ENCODE data around the gene PRCD. TPM values are rescaled to one million over a fixed set of nuclear protein-coding genes. Genes with fewer than 3 reads are reported as not detected.
A peak's percentile ranks its signal among the peaks of the same experiment; 100 is the strongest.

Gene PRCD
- total and polyA plus RNA-seq, 8 donors = 0.55 to 7.3 (median 1.1) TPM

DNA sequence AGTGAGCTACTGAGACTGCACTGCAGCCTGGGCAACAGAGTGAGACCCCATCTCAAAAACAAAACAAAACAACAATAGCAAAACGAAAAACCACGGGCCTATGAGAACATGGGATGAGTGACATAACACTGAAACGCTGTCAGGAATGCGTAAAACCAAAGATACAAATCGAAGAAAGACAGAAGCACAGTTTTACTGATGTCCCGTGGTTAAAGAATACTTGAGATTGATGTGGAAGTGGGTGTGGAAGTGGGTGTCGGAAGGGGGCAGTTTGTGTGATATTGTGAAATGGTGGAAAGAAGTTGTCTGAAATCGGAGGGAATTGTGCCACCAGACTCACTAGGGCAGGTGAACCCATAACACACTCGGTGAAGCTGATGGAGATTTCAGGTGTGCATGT, 36.3 kb downstream of the PRCD start:
- 81 to 89% methylated on average over 9 of the region's 9 CpGs for WGBS, 2 donors
- no peaks in the 10 kb centered on the region for H3K27me3 ChIP-seq
- FAIRE-seq = no peak

GRCh38 chr17:76577876-76578275, 38.0 kb downstream of the PRCD start:
- Histone ChIP-seq H3K36me3 (no peaks in the 10 kb centered on the region), H3K27ac (no peak overlapping the region), H3K9me3 (no peaks in the 10 kb centered on the region), H3K4me1 (no peaks in the 10 kb centered on the region), H3K27me3 (no peaks in the 10 kb centered on the region), H3K4me3 (no peak overlapping the region)
- TF ChIP-seq, protein P1, sequence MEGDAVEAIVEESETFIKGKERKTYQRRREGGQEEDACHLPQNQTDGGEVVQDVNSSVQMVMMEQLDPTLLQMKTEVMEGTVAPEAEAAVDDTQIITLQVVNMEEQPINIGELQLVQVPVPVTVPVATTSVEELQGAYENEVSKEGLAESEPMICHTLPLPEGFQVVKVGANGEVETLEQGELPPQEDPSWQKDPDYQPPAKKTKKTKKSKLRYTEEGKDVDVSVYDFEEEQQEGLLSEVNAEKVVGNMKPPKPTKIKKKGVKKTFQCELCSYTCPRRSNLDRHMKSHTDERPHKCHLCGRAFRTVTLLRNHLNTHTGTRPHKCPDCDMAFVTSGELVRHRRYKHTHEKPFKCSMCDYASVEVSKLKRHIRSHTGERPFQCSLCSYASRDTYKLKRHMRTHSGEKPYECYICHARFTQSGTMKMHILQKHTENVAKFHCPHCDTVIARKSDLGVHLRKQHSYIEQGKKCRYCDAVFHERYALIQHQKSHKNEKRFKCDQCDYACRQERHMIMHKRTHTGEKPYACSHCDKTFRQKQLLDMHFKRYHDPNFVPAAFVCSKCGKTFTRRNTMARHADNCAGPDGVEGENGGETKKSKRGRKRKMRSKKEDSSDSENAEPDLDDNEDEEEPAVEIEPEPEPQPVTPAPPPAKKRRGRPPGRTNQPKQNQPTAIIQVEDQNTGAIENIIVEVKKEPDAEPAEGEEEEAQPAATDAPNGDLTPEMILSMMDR (IDR thresholded peaks at IDR 0.05) = no peak
- no peak for FAIRE-seq
- no peak for ATAC-seq
- no peak for DNase-seq
- whole genome bisulfite sequencing, 2 donors = 89 to 94% methylated on average over 7 of the region's 7 CpGs
- intact Hi-C loops (cut with DNase I) = no loop called here

More for the DNA sequence above, 36.3 kb downstream of the PRCD start:
- no peak for ATAC-seq
- Histone ChIP-seq H3K9me3 (no peaks in the 10 kb centered on the region), H3K27ac (no peak overlapping the region), H3K4me3 (no peak overlapping the region), H3K36me3 (no peaks in the 10 kb centered on the region), H3K4me1 (no peaks in the 10 kb centered on the region)
- no peak for DNase-seq
- intact Hi-C loops (cut with DNase I) = no loop called here
- TF ChIP-seq, protein P1 (IDR thresholded peaks at IDR 0.05) = no peak

DNA sequence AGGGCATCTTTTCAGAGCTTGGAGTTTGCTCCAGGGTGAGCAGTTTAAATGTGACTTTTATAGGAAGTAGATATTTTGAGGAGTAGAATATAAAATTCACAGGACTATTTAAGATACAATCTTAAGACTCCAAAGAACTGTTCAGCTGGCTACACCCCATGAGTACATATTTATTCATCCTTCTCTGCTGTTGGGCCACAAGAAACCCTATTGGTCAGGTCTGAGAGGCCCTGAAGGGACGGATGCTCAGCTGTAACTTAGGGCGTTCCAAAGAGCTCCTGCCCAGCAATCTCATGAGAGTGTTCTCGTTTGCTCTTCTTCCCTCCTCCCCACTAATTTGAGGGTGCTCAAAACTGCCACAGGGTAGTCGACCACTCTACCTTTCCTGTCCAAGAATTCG, 38.5 kb downstream of the PRCD start:
- ATAC-seq = peak in 1 of 4 donors; percentile 38
- no peaks in the 10 kb centered on the region for H3K4me1 ChIP-seq
- no peak for DNase-seq
- H3K27ac ChIP-seq = no peak overlapping the region
- TF ChIP-seq, protein P1 (IDR thresholded peaks at IDR 0.05) = no peak
- intact Hi-C loops (cut with DNase I) = no loop called here
- WGBS, 2 donors = 68 to 74% methylated on average over 5 of the region's 5 CpGs
- H3K9me3 ChIP-seq = no peaks in the 10 kb centered on the region
- no peak for FAIRE-seq
- H3K4me3 ChIP-seq = no peak overlapping the region
- H3K27me3 ChIP-seq = no peaks in the 10 kb centered on the region
- H3K36me3 ChIP-seq = no peaks in the 10 kb centered on the region

DNA sequence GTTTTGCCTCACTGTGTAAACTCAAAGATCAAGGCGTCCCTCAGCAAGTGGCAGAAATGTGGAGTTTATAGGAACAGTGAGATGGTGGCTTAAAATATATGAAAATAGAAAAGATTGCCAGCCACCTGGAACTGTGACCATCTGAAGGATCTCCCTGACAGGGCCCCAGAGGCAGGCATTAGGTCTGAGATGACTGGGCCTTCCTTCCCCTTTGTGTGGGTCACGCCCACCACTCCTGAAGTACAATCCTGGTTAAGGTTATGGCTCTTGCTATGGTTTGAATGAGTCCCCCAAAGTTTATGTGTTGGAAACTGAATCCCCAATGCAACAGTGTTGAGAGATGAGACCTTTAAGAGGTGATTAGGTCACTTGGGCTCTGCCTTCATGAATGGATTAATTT, 39.4 kb downstream of the PRCD start:
- Histone ChIP-seq H3K27me3 (no peaks in the 10 kb centered on the region), H3K9me3 (no peaks in the 10 kb centered on the region), H3K4me3 (no peak overlapping the region), H3K4me1 (no peaks in the 10 kb centered on the region), H3K36me3 (no peaks in the 10 kb centered on the region), H3K27ac (no peak overlapping the region)
- no peak for ATAC-seq
- no peak for FAIRE-seq
- TF ChIP-seq, protein P1 (IDR thresholded peaks at IDR 0.05) = no peak
- 92 to 98% methylated on average over 2 of the region's 2 CpGs for WGBS, 2 donors
- DNase-seq = no peak
- intact Hi-C loops (cut with DNase I) = no loop called here

- intact Hi-C loops (cut with DNase I) = no loop called here
- ATAC-seq (no peak), DNase-seq (no peak), FAIRE-seq (no peak)
- WGBS, 2 donors = 69 to 81% methylated on average over 5 of the region's 5 CpGs
- no peak overlapping the region for H3K4me3 ChIP-seq
- TF ChIP-seq, protein P1 (IDR thresholded peaks at IDR 0.05) = no peak
- H3K9me3 ChIP-seq = no peaks in the 10 kb centered on the region
- H3K4me1 ChIP-seq = no peaks in the 10 kb centered on the region
- H3K27me3 ChIP-seq = no peaks in the 10 kb centered on the region
- H3K27ac ChIP-seq = no peak overlapping the region
- H3K36me3 ChIP-seq = no peaks in the 10 kb centered on the region
These were observed 41.7 kb downstream of the PRCD start for GRCh38 chr17:76581515-76581914.

All from pancreas (tissue), 10 donors.